GM18870 (cell line): ENCODE measurements around the gene GPM6B.

Experiments
- ATAC-seq: cut with Tn5 transposase; IDR thresholded peaks from one replicate; pipeline ENCODE4 v1.9.1; 2021; ENCODE audit warnings: moderate library complexity; ENCODE audit not compliant: unreplicated experiment

GPM6B gene

GRCh38 chrX:13816643-13817627 is at the start of gene GPM6B:
GPM6B (minus strand) TSS chrX:13817093; CDS start chrX:13816904, 189 bp downstream.
- ATAC-seq = no peak

- no peak for ATAC-seq
Observed at GRCh38 chrX:13864264-13864663, 47.4 kb upstream of the GPM6B start.

- ATAC-seq = no peak
Observed at GRCh38 chrX:13863324-13863723, 46.4 kb upstream of the GPM6B start.

GRCh38 chrX:13859724-13860123 is 42.8 kb upstream of the GPM6B start:
- no peak for ATAC-seq

GRCh38 chrX:13857804-13858203 is 40.9 kb upstream of the GPM6B start:
- no peak for ATAC-seq

GRCh38 chrX:13855689-13856450 is 39.0 kb upstream of the GPM6B start:
- ATAC-seq = peak; percentile 43

GRCh38 chrX:13854003-13854402 is 37.1 kb upstream of the GPM6B start:
- no peak for ATAC-seq

GRCh38 chrX:13852001-13852695 is 35.3 kb upstream of the GPM6B start:
- ATAC-seq = peak; percentile 72

- ATAC-seq = no peak
Observed at GRCh38 chrX:13845721-13846378, 29.0 kb upstream of the GPM6B start.

GRCh38 chrX:13843150-13843721 is 26.3 kb upstream of the GPM6B start:
- ATAC-seq = no peak

GRCh38 chrX:13840121-13840520 is 23.2 kb upstream of the GPM6B start:
- ATAC-seq = no peak

- no peak for ATAC-seq
Observed at GRCh38 chrX:13837290-13837745, 20.4 kb upstream of the GPM6B start.

- ATAC-seq = no peak
Observed at GRCh38 chrX:13836575-13836974, 19.7 kb upstream of the GPM6B start.

GRCh38 chrX:13835825-13836224 is 18.9 kb upstream of the GPM6B start:
- no peak for ATAC-seq

GRCh38 chrX:13834355-13834754 is 17.5 kb upstream of the GPM6B start:
- ATAC-seq = no peak

GRCh38 chrX:13829983-13830382 is 13.1 kb upstream of the GPM6B start:
- no peak for ATAC-seq

- ATAC-seq = no peak
Observed at GRCh38 chrX:13828392-13828791, 11.5 kb upstream of the GPM6B start.

- ATAC-seq = no peak
Observed at GRCh38 chrX:13827298-13828090, 10.6 kb upstream of the GPM6B start.

GRCh38 chrX:13826770-13827169 is 9.9 kb upstream of the GPM6B start:
- ATAC-seq = no peak
